ENCODE measurements around the gene ATF7.

ATF7 gene

DNA sequence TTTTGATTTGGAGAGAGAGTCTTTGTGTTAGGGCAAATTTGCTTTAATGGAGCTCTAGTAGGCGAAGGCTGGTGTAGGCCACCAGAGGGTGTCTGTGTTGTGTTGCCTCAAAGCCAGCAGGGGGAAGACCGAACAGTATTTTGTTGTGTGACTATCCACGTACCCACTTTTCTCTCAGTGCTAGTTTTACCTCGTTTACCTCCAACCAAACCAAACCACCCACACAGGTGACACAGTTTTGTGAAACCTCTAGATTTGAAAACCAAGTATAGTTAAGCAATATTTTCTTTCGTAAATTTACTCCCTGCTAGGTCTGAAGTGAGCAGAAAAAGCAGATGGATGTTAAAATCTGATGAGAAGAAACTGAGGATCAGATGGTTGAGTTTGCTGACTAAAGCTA lies 82.6 kb downstream of the ATF7 start:
- peak; percentile 55 to 88 for DNase-seq (ENCODE audit: low read depth in 1 of 2, low spot score in 1 of 2)
- TF ChIP-seq JUND (IDR thresholded peaks at IDR 0.05; ENCODE audit: low read depth): no peak
- in situ Hi-C loops (cut with HindIII; ENCODE audit: low pct_unique_long_range_greater_than_20kb, low sequenced_read_pairs): no loop called here

DNA sequence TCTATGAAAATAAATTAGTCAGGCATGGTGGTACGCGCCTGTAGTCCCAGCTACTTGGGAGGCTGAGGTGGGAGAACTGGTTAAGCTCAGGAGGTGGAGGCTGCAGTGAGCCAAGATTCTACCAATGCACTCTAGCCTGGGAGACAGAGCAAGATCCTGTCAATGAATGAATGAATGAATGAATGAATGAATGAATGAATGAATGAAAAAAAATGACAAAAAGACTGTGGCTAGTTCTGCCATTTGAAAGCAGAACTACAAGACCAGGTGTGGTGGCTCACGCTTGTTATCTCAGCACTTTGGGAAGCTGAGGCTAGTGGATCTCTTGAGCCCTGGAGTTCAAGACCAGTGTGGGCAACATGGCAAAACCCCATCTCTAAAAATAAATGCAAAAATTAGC lies 86.7 kb downstream of the ATF7 start:
- TF ChIP-seq JUND (IDR thresholded peaks at IDR 0.05; ENCODE audit: low read depth): no peak
- in situ Hi-C loops (cut with HindIII; ENCODE audit: low pct_unique_long_range_greater_than_20kb, low sequenced_read_pairs): no loop called here
- DNase-seq (ENCODE audit: low read depth in 1 of 2, low spot score in 1 of 2): no peak

DNA sequence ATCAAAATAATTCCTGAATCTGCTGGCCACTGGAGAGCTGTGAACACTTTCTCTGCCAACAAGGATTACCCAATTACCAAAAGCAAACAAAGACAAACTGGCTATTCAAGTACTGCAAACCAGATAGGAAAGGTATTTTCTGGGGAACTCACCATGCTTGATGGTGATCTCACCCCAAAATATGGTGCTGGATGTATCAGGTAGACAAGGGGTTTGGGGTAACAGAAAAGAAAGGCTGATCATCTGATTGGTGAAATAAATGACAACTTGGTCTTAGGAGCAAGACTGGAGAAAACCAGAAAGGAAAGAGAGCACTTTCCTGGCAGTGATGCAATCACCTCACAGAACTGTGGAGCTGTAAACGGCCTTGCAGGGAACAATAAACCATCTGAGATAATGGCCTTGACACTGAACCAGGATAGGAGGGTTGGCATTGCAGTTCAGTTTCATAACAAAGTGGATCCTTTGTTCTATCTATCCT lies 87.9 kb downstream of the ATF7 start:
- in situ Hi-C loops (cut with HindIII; ENCODE audit: low pct_unique_long_range_greater_than_20kb, low sequenced_read_pairs): no loop called here
- TF ChIP-seq JUND (IDR thresholded peaks at IDR 0.05; ENCODE audit: low read depth): peak; percentile 76
- peak; percentile 49 to 90 for DNase-seq (ENCODE audit: low read depth in 1 of 2, low spot score in 1 of 2)

DNA sequence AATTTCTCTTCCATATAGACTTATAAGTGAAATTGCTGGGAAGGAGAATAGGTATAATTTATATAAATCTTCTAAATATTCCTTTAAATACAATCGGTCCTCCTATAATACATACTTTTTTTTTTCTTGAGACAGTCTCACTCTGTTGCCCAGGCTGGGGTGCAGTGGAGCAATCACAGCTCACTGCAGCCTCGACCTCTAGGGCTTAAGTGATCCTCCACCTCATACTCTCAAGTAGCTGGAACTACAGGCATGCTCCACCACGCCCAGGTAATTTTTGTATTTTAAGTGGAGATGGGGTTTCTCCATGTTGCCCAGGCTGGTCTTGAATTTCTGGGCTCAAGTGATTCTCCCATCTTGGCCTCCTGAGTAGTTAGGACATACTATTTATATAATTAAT lies 89.2 kb downstream of the ATF7 start:
- no peak for TF ChIP-seq JUND (IDR thresholded peaks at IDR 0.05; ENCODE audit: low read depth)
- no peak for DNase-seq (ENCODE audit: low read depth in 1 of 2, low spot score in 1 of 2)
- in situ Hi-C loops (cut with HindIII; ENCODE audit: low pct_unique_long_range_greater_than_20kb, low sequenced_read_pairs): no loop called here

DNA sequence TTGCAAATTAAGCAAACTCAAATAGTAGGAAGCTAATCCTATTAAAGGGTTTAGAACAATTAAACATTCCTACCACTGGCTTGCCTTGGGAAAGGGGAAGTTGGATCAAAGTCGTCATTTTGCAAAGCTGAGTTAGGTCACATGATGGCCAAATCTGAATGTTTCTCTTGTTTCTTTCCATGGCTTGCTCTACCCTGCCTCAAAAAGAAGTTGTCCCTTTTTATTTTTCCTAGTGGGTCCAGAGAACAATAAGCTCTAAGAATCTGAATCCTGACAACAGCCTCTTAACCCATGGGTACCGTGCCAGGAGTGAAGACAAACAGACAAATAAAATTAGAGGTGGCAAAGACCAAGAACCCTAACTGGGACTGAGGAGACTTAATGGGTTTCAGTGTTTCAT lies 92.7 kb downstream of the ATF7 start:
- no peak for TF ChIP-seq JUND (IDR thresholded peaks at IDR 0.05; ENCODE audit: low read depth)
- no peak for DNase-seq (ENCODE audit: low read depth in 1 of 2, low spot score in 1 of 2)
- in situ Hi-C loops (cut with HindIII; ENCODE audit: low pct_unique_long_range_greater_than_20kb, low sequenced_read_pairs): no loop called here

DNA sequence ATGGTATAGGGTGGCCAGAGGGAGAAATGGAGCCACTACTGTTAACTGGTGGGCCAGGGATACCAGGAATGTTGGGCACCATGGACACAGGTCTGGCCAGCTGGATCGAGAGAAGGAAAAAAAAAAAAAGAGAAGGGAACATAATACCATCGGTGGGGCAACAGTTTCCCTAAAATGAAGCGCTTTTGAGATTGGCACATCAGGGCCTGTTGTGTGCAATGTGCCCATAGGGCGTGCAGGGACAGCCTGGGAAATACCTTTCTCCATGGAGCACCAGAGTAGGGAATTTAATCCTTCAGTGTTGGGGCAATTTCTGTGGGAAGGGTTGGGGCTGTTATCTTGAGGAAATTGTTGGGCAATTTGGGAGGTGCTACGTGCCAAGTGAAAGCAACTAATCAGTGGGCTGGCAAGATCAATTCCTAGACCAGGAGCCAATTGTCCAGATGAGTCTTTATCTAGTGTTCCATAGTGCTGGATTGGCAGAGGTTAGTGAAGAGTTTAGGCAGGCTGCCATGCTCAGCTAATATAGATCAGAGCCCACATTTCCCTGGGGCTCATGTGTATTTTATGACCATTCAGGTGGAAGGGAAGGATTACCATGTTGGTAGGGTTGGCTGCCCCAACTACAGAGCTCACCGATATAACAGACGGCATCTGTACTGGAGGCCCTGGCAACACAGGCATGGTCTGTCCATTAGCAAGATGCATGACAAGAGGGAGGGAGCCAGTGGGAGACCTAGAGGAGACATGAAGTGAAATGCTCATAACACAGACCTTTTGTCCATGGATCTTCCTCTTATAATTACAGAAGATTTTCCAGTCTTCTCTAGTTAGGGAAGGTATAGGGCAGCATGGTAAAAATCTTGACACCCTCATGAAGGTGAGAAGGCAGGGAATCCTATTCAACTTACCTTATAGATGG lies 93.4 kb downstream of the ATF7 start:
- TF ChIP-seq JUND (IDR thresholded peaks at IDR 0.05; ENCODE audit: low read depth): no peak
- in situ Hi-C loops (cut with HindIII; ENCODE audit: low pct_unique_long_range_greater_than_20kb, low sequenced_read_pairs): no loop called here
- DNase-seq (ENCODE audit: low read depth in 1 of 2, low spot score in 1 of 2): no peak

DNA sequence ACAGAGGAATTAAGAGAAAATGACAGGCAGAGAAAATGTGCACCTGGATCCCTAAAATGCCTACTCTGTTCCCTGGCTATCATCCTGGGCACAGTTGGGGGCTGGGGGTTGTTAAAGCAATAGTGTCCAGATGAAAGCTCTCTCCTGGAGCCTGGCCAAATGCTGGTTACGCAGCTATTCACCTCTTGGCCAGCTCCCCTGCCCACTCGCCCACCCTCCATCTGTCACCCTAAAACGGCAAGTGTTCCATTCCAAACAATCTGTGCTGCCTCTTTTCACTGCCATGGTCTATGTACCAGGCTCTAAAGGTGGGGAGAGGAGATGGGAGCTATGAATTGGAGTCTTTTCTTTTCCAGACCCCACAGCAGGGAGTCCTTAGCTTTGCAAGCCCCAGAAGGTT lies 94.2 kb downstream of the ATF7 start:
- TF ChIP-seq JUND (IDR thresholded peaks at IDR 0.05; ENCODE audit: low read depth): no peak
- in situ Hi-C loops (cut with HindIII; ENCODE audit: low pct_unique_long_range_greater_than_20kb, low sequenced_read_pairs): no loop called here
- no peak for DNase-seq (ENCODE audit: low read depth in 1 of 2, low spot score in 1 of 2)

DNA sequence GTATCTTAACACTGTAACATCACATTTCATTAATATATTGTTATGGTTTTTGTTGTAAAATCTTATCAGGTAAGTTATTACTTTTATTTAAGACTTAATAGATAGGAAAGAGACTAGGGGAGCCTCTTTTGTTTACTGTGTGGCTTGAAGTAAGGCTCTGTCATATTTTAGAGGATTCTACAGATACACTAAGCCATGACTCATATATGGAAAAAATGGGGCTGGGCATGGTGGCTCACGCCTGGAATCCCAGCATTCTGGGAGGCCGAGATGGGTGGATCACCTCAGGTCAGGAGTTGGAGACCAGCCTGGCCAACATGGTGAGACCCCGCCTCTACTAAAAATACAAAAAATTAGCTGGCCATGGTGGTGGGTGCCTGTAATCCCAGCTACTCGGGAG lies 95.3 kb downstream of the ATF7 start:
- DNase-seq (ENCODE audit: low read depth in 1 of 2, low spot score in 1 of 2): no peak
- in situ Hi-C loops (cut with HindIII; ENCODE audit: low pct_unique_long_range_greater_than_20kb, low sequenced_read_pairs): no loop called here
- TF ChIP-seq JUND (IDR thresholded peaks at IDR 0.05; ENCODE audit: low read depth): no peak

DNA sequence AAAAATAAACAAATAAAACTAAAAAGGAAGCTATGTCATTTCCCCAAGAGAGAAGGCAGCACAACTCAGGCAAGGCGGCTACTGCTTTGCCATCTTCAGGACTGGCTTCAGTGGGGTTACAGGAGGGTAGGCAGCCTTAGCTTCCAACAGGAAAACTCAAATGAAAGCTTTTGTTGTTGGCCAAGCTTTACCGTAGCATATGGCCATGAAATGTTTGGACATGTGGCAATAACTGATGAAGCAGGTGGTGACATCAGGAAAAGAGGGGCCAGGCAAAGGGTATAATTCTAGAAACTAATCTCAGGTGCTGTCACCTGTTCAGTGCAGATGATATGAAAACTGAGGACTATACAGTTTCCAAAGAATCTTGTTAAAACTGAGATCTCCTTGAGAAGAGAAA lies 96.1 kb downstream of the ATF7 start:
- TF ChIP-seq JUND (IDR thresholded peaks at IDR 0.05; ENCODE audit: low read depth): no peak
- in situ Hi-C loops (cut with HindIII; ENCODE audit: low pct_unique_long_range_greater_than_20kb, low sequenced_read_pairs): no loop called here
- no peak for DNase-seq (ENCODE audit: low read depth in 1 of 2, low spot score in 1 of 2)

DNA sequence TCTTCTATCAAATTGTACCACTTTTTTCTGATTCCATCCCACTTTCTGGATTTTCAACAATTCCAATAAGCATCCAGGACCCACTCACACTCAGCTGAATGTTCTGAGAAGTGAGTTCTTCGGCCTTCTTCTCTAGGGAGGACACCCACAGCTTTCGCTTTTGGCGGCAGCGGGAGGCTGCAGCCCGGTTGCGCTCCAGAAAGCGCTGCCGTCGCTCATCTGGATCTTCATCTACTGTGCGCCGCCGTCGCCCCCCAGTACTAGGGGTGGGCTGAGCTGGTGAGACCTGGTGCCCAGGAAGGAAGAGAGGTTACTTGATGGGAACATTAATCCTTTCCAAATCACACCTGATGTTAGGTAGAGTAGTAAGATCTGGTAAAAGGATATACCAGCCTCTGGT lies 101.7 kb downstream of the ATF7 start:
- in situ Hi-C loops (cut with HindIII; ENCODE audit: low pct_unique_long_range_greater_than_20kb, low sequenced_read_pairs): no loop called here
- DNase-seq (ENCODE audit: low read depth in 1 of 2, low spot score in 1 of 2): no peak
- no peak for TF ChIP-seq JUND (IDR thresholded peaks at IDR 0.05; ENCODE audit: low read depth)

DNA sequence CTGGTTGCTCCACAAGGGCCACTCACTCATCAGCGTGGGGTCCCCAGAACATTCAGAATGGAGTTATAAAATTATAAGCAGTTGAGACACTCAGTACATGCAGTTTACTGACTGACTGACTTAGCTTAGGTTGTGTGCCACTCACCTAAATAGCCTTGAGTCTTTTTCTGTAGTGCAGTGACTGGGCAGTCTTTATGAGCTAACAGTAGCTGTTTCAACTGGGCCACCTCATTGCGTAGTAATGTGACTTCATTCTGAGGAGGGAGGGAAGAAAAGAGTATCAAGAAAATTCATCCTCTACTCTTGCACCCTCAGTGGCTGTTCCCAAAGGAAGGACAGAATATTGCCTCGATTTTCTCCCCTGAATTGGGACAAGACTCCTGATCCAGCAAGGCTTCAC lies 103.1 kb downstream of the ATF7 start:
- DNase-seq (ENCODE audit: low read depth in 1 of 2, low spot score in 1 of 2): no peak
- TF ChIP-seq JUND (IDR thresholded peaks at IDR 0.05; ENCODE audit: low read depth): no peak
- in situ Hi-C loops (cut with HindIII; ENCODE audit: low pct_unique_long_range_greater_than_20kb, low sequenced_read_pairs): no loop called here

DNA sequence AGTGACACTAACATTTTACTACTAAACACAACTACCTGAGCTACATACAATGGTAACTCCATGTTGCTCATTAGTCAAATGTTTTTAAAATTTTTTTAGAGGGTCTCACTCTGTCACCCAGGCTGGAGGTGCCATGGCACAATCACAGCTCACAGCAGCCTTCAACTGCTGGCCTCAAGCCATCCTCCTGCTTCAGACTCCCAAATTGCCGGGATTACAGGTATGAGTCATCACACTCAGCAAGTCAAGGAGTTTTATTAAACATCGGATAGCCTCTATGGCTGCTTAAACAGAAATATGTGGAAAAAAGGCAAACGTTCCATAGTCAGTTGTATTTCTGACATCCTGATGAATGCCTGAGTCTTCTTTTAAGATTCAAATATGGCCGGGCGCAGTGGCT lies 107.8 kb downstream of the ATF7 start:
- TF ChIP-seq JUND (IDR thresholded peaks at IDR 0.05; ENCODE audit: low read depth): no peak
- in situ Hi-C loops (cut with HindIII; ENCODE audit: low pct_unique_long_range_greater_than_20kb, low sequenced_read_pairs): no loop called here
- DNase-seq (ENCODE audit: low read depth in 1 of 2, low spot score in 1 of 2): no peak

DNA sequence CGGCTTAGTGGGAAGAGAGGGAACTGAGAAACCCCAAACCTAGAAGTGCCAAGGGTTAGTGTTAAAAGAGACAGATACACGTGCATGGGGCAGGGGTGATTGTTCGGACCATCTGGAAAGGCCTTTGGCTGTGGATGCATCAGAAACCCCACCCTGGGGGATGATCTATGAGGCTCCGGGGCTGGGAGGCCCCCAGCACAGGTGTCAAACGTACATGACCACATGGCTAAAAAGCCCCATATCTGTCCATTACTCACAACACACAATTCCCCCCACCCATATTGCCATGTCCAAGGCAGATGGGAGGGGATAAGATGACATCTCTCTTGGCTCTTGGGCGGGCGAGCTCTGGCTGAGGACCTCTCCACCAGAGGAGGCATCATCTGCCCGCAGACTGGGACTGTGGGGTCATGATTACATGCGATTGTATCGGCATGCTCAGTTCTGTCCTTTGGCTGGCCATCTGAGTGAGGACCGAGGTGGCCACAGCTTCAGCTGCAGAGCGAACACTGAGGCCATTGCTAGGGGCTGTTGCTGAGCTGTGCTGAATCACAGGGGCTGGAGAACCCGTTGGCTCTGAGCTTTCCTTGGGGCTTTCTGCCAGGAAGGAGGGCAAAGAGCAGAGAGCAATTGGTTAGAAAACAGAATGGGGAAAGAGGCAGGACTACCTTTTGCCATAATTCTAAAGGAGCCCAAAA lies 109.3 kb downstream of the ATF7 start:
- DNase-seq (ENCODE audit: low read depth in 1 of 2, low spot score in 1 of 2): no peak
- TF ChIP-seq JUND (IDR thresholded peaks at IDR 0.05; ENCODE audit: low read depth): no peak
- in situ Hi-C loops (cut with HindIII; ENCODE audit: low pct_unique_long_range_greater_than_20kb, low sequenced_read_pairs): no loop called here

Data from T47D (cell line).